Hepatocyte (in vitro differentiated cells): Measurements from ENCODE around the gene AHNAK. TPM values are rescaled to one million over a fixed set of nuclear protein-coding genes. Genes with fewer than 3 reads are reported as not detected.

Experiments used
- DNase-seq: peaks from one replicate; pipeline ENCODE4 v3.0.0-alpha.2; 2016; ENCODE audit warnings: low spot score
- H2AFZ ChIP-seq: fragments of 200-600 bp; sonication (generic); 2 replicates; pipeline ENCODE4 v1.6.0; 2016; ENCODE audit warnings: antibody characterized with exemption, mild to moderate bottlenecking
- H3K27ac ChIP-seq: fragments of 200-600 bp; sonication (generic); 2 replicates; pipeline ENCODE4 v1.5.1; 2016; ENCODE audit warnings: mild to moderate bottlenecking
- H3K27me3 ChIP-seq: fragments of 200-600 bp; sonication (generic); 2 replicates; pipeline ENCODE4 v1.6.1; 2016
- H3K36me3 ChIP-seq: fragments of 200-600 bp; sonication (generic); replicated peaks from 2 replicates; pipeline ENCODE4 v1.5.1; 2016; ENCODE audit warnings: low read depth; ENCODE audit not compliant: insufficient read depth
- H3K4me1 ChIP-seq: fragments of 200-600 bp; sonication (generic); 2 replicates; pipeline ENCODE4 v1.5.1; 2016; ENCODE audit warnings: mild to moderate bottlenecking, moderate library complexity; ENCODE audit not compliant: insufficient read depth
- H3K4me2 ChIP-seq: fragments of 200-600 bp; sonication (generic); 2 replicates; pipeline ENCODE4 v1.6.0; 2016
- H3K4me3 ChIP-seq: fragments of 200-600 bp; sonication (generic); 2 replicates; pipeline ENCODE4 v1.5.1; 2016; ENCODE audit warnings: mild to moderate bottlenecking
- H3K79me2 ChIP-seq: fragments of 200-600 bp; sonication (generic); 2 replicates; pipeline ENCODE4 v1.6.0; 2017; ENCODE audit warnings: mild to moderate bottlenecking
- H3K9me2 ChIP-seq: fragments of 200-600 bp; sonication (generic); replicated peaks from 2 replicates; pipeline ENCODE4 v1.6.0; 2017; ENCODE audit warnings: mild to moderate bottlenecking; ENCODE audit not compliant: insufficient read depth
- H3K9me3 ChIP-seq: fragments of 200-600 bp; sonication (generic); 2 replicates; pipeline ENCODE4 v1.5.1; 2016; ENCODE audit warnings: low read depth, mild to moderate bottlenecking
- H4K20me1 ChIP-seq: fragments of 200-600 bp; sonication (generic); 2 replicates; pipeline ENCODE4 v1.6.0; 2016; ENCODE audit warnings: mild to moderate bottlenecking; ENCODE audit not compliant: insufficient read depth, poor library complexity, severe bottlenecking
- CTCF ChIP-seq: fragments of 200-600 bp; sonication (generic); IDR thresholded peaks from 2 replicates; pipeline ENCODE4 v1.5.1; 2016; ENCODE audit warnings: antibody characterized with exemption, mild to moderate bottlenecking; ENCODE audit not compliant: poor library complexity
- EZH2 ChIP-seq: fragments of 200-600 bp; sonication (generic); IDR thresholded peaks from 2 replicates; pipeline ENCODE4 v1.6.1; 2016; ENCODE audit warnings: antibody characterized with exemption, mild to moderate bottlenecking, borderline replicate concordance
- EZH2phosphoT487 ChIP-seq: fragments of 200-600 bp; sonication (generic); IDR thresholded peaks from one replicate; pipeline ENCODE4 v1.6.1; 2018; ENCODE audit warnings: antibody characterized with exemption, mild to moderate bottlenecking, low read depth, moderate library complexity; ENCODE audit not compliant: unreplicated experiment, severe bottlenecking
- WGBS: methylation state at CpG from one replicate; pipeline ENCODE4 v1.1.6; 2016; ENCODE audit warnings: low lambda C conversion rate; ENCODE audit errors: missing lambda C conversion rate; 5-methylcytosine and 5-hydroxymethylcytosine counted together
- polyA plus RNA-seq: library from polyadenylated mRNA; unstranded; fragments of >200 nt; fragmentation: Nextera tagmentation; extraction: Ambion mirVana; gene quantifications from 2 replicates; pipeline ENCODE4 v1.2.1, GENCODE V29; 2016
- total RNA-seq: library from RNA; depleted of rRNA; stranded (reverse); fragments of >200 nt; gene quantifications from 2 replicates; pipeline ENCODE4 v1.2.3, GENCODE V29; 2014

The AHNAK gene
- total and polyA plus RNA-seq, 2 experiments from 2014 or later, result 47.6 to 237 TPM

GRCh38 chr11:62392506-62392905 is 154.1 kb downstream of the AHNAK start:
- DNase-seq, result no peak
- Histone ChIP-seq H3K4me2 (no peak overlapping the region), H3K27ac (no peak overlapping the region), H4K20me1 (no peaks in the 10 kb centered on the region), H3K4me1 (peaks cover 21% of the 10 kb centered on the region), H3K79me2 (no peaks in the 10 kb centered on the region), H2AFZ (no peak overlapping the region), H3K9me3 (no peaks in the 10 kb centered on the region), H3K4me3 (no peak overlapping the region), H3K9me2 (no peaks in the 10 kb centered on the region), H3K27me3 (no peaks in the 10 kb centered on the region), H3K36me3 (no peaks in the 10 kb centered on the region)
- WGBS, result 86% methylated on average over 3 of the region's 3 CpGs
- no peak for TF ChIP-seq EZH2phosphoT487
- no peak for TF ChIP-seq EZH2
- TF ChIP-seq CTCF, result no peak

DNA sequence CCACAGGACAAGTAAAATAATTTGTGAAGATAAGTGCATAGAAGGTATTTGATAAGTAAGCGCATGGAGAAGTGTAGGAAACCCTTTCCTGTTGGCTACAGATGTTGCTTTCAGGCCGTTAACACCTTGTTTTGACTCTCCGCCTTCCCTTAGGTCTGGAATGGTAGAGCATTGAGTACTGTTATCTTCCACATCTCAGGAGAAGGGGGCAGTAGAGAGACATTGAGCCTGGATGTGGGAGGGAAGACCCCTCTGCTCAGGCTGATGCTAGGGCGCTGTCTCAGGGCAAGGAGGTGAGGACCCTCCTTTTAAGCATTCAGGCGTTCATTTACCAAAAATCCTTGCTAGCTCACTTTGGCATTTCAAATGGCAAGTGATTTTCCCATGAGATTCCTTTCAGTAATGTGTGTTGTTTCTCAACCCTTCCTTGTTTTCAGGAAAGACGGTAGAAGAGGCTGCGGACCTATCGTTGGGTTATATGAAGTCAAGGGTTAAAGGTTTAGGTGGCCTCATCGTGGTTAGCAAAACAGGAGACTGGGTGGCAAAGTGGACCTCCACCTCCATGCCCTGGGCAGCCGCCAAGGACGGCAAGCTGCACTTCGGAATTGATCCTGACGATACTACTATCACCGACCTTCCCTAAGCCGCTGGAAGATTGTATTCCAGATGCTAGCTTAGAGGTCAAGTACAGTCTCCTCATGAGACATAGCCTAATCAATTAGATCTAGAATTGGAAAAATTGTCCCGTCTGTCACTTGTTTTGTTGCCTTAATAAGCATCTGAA is 154.8 kb downstream of the AHNAK start:
- Histone ChIP-seq H3K9me3 (no peaks in the 10 kb centered on the region), H3K27me3 (no peaks in the 10 kb centered on the region), H3K4me3 (no peak overlapping the region), H3K27ac (no peak overlapping the region), H3K36me3 (no peaks in the 10 kb centered on the region), H3K4me1 (peaks cover 16% of the 10 kb centered on the region), H3K9me2 (no peaks in the 10 kb centered on the region), H3K79me2 (no peaks in the 10 kb centered on the region), H2AFZ (no peak overlapping the region), H3K4me2 (no peak overlapping the region), H4K20me1 (no peaks in the 10 kb centered on the region)
- 85% methylated on average over 16 of the region's 16 CpGs for WGBS
- DNase-seq, result no peak
- TF ChIP-seq EZH2phosphoT487, result no peak
- TF ChIP-seq EZH2, result no peak
- no peak for TF ChIP-seq CTCF

GRCh38 chr11:62390722-62391121 is 155.9 kb downstream of the AHNAK start:
- Histone ChIP-seq H3K9me2 (no peaks in the 10 kb centered on the region), H2AFZ (no peak overlapping the region), H4K20me1 (no peaks in the 10 kb centered on the region), H3K27ac (no peak overlapping the region), H3K4me1 (peaks cover 5% of the 10 kb centered on the region), H3K36me3 (no peaks in the 10 kb centered on the region), H3K27me3 (no peaks in the 10 kb centered on the region), H3K9me3 (no peaks in the 10 kb centered on the region), H3K79me2 (no peaks in the 10 kb centered on the region), H3K4me3 (no peak overlapping the region), H3K4me2 (no peak overlapping the region)
- DNase-seq, result no peak
- WGBS, result 82% methylated on average over 1 of the region's 1 CpG
- no peak for TF ChIP-seq EZH2phosphoT487
- no peak for TF ChIP-seq EZH2
- no peak for TF ChIP-seq CTCF

GRCh38 chr11:62390237-62390636 is 156.4 kb downstream of the AHNAK start:
- H3K4me3 ChIP-seq, result no peak overlapping the region
- no peaks in the 10 kb centered on the region for H4K20me1 ChIP-seq
- 73% methylated on average over 5 of the region's 5 CpGs for WGBS
- DNase-seq, result no peak
- no peaks in the 10 kb centered on the region for H3K9me2 ChIP-seq
- H3K36me3 ChIP-seq, result no peaks in the 10 kb centered on the region
- H3K27me3 ChIP-seq, result no peaks in the 10 kb centered on the region
- H2AFZ ChIP-seq, result no peak overlapping the region
- H3K4me2 ChIP-seq, result no peak overlapping the region
- H3K27ac ChIP-seq, result no peak overlapping the region
- H3K4me1 ChIP-seq, result peaks cover 2% of the 10 kb centered on the region
- TF ChIP-seq CTCF (no peak), EZH2 (no peak), EZH2phosphoT487 (no peak)
- no peaks in the 10 kb centered on the region for H3K9me3 ChIP-seq
- H3K79me2 ChIP-seq, result no peaks in the 10 kb centered on the region
